NT2/D1 (cell line): ENCODE results near the gene CHCHD1.
"Not testable (repeated sequence)": the region's sequence is repeated elsewhere in the genome, so short reads cannot be mapped to it uniquely, and the experiment has no call there.

Source experiments
- DNase-seq: peaks from one replicate; pipeline ENCODE4 v3.0.0-alpha.2; 2011; ENCODE audit warnings: low read depth, low spot score
- H3K27me3 ChIP-seq: 2 replicates; pipeline ENCODE4 v1.6.0; 2011; ENCODE audit warnings: mild to moderate bottlenecking; ENCODE audit not compliant: insufficient read length, insufficient read depth
- H3K36me3 ChIP-seq: 2 replicates; pipeline ENCODE4 v1.6.1; 2011; ENCODE audit warnings: mild to moderate bottlenecking, low read length, mixed read lengths; ENCODE audit not compliant: insufficient read depth, insufficient read length
- H3K4me1 ChIP-seq: 2 replicates; pipeline ENCODE4 v1.5.1; 2011; ENCODE audit not compliant: insufficient read depth, insufficient read length
- H3K4me3 ChIP-seq: 2 replicates; pipeline ENCODE4 v1.5.1; 2011; ENCODE audit warnings: low read depth; ENCODE audit not compliant: insufficient read length
- H3K9ac ChIP-seq: 2 replicates; pipeline ENCODE4 v1.6.0; 2011; ENCODE audit warnings: low read depth; ENCODE audit not compliant: insufficient read length
- H3K9me3 ChIP-seq: 2 replicates; pipeline ENCODE4 v1.5.1; 2011; ENCODE audit warnings: mild to moderate bottlenecking, low read length; ENCODE audit not compliant: insufficient read depth
- SUZ12 ChIP-seq: IDR thresholded peaks from 2 replicates; pipeline ENCODE4 v1.6.1; 2011; ENCODE audit not compliant: insufficient read length, insufficient read depth; ENCODE audit errors: extremely low read depth
- YY1 ChIP-seq: IDR thresholded peaks from 2 replicates; pipeline ENCODE4 v1.6.1; 2011; ENCODE audit not compliant: insufficient read length, insufficient read depth
- ZNF274 ChIP-seq: IDR thresholded peaks from 2 replicates; pipeline ENCODE4 v1.6.1; 2011; ENCODE audit warnings: mild to moderate bottlenecking, low read depth, low read length

CHCHD1 gene

DNA sequence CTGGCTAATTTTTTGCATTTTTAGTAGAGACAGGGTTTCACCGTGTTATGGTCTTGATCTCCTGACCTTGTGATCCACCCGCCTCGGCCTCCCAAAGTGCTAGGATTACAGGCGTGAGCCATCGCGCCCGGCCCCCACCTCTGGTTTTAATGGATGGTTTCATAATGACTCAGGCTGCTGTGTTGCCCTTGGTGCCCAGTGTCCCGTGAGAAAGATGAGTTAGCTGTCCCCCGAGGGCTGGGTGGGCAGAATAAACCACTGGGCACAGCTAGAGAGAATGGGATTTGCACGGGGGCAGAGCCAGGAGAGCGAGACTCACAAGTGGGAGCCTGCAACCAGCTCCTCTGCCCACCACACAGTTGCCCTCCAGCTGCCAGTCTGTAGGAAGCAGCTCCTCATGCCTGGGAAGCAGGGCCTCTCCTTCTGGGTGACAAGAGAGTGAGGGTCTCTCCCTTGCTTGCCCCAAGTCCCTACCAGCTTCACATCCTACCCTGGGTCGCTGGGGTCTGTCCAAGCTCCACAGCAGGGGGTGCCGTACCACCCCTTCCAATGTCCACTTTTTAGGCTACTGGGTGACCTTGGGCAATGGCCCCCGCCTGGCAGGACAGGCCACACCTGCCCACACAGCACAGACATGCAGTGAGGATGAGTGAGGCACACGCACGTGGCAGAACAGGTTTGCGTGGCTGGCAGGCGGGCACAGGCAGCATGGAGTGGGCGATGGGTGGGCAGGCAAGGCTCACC lies 45.7 kb downstream of the CHCHD1 start:
- no peak for DNase-seq
- Histone ChIP-seq H3K36me3 (peaks cover 41% of the 10 kb centered on the region), H3K4me3 (no peak overlapping the region), H3K27me3 (no peaks in the 10 kb centered on the region), H3K9me3 (no peaks in the 10 kb centered on the region), H3K4me1 (no peaks in the 10 kb centered on the region), H3K9ac (no peak overlapping the region)
- no peak for TF ChIP-seq YY1
- no peak for TF ChIP-seq SUZ12
- TF ChIP-seq ZNF274, result no peak

DNA sequence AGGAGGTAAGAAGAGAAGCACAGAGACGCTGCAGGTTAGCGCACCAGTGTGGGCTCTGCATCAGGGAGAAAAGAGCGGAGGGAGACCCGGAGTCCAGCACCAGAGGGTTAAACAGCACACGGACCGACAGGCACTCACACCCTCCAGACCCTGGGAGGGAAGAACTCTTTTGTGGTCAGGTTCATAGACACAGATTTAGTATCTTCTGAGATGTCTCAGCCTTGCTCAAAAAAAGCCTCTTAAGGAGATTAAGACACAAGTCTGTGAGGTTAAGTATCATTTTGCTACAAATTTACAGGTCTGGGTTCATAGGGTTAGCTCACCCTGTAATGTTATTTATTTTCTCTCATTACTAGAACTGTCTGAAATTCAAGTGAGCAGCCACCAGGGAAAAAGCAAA lies 46.3 kb downstream of the CHCHD1 start:
- Histone ChIP-seq H3K36me3 (peaks cover 41% of the 10 kb centered on the region), H3K9me3 (no peaks in the 10 kb centered on the region), H3K27me3 (no peaks in the 10 kb centered on the region), H3K4me1 (no peaks in the 10 kb centered on the region), H3K9ac (no peak overlapping the region), H3K4me3 (no peak overlapping the region)
- no peak for DNase-seq
- TF ChIP-seq YY1 (no peak), ZNF274 (no peak), SUZ12 (no peak)

DNA sequence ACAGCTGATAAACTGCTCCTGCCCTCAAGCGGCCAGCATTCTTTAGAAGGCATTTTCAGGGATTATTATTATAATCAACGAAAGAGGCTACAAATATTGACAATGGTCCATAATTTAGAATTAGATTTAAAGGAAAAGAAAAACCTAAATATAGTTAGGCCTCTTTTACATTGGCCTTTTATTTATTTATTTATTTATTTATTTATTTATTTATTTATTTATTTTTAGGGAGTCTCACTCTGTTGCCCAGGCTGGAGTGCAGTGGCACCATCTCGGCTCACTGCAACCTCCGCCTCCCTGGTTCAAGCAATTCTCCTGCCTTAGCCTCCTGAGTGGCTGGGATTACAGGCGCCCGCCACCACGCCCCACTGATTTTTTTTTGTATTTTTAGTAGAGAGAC lies 47.2 kb downstream of the CHCHD1 start:
- H3K4me3 ChIP-seq, H3K4me1 ChIP-seq, H3K9ac ChIP-seq, DNase-seq, H3K9me3 ChIP-seq, H3K27me3 ChIP-seq: not testable (repeated sequence)
- H3K36me3 ChIP-seq, result peaks cover 33% of the 10 kb centered on the region
